Erythroblast (primary cell): ENCODE results near the gene BLNK.

Experiments used
- GATA1 ChIP-seq: IDR thresholded peaks from 2 replicates; pipeline ENCODE4 v1.6.1; 2011; ENCODE audit warnings: low read depth, mild to moderate bottlenecking, control low read depth, low read length, moderate library complexity
- POLR2A ChIP-seq: IDR thresholded peaks from 2 replicates; pipeline ENCODE4 v1.6.1; 2011; ENCODE audit warnings: mild to moderate bottlenecking, low read length

- TF ChIP-seq POLR2A (no peak), GATA1 (no peak)
These were observed 5.1 kb downstream of the BLNK start for GRCh38 chr10:96266118-96266770.
